ENCODE data around the gene TMUB2.

Gene TMUB2

GRCh38 chr17:44176671-44177501 is 9.9 kb upstream of the TMUB2 start:
- no peak for DNase-seq

GRCh38 chr17:44177640-44178039 is 9.1 kb upstream of the TMUB2 start:
- DNase-seq, result no peak

- DNase-seq, result no peak
These were observed 8.6 kb upstream of the TMUB2 start for GRCh38 chr17:44178133-44178532.

GRCh38 chr17:44183024-44183423 is 3.7 kb upstream of the TMUB2 start:
- no peak for DNase-seq

GRCh38 chr17:44184212-44184810 is 2.5 kb upstream of the TMUB2 start:
- DNase-seq, result no peak

- DNase-seq, result peak; percentile 45
These were observed 543 bp downstream of the TMUB2 start for GRCh38 chr17:44187131-44187899.

- DNase-seq, result no peak
These were observed 2.0 kb downstream of the TMUB2 start for GRCh38 chr17:44188576-44189403.

GRCh38 chr17:44190481-44190880 is 3.7 kb downstream of the TMUB2 start:
- DNase-seq, result no peak

- DNase-seq, result no peak
These were observed 4.6 kb downstream of the TMUB2 start for GRCh38 chr17:44191369-44191768.

GRCh38 chr17:44191941-44192496 is 5.2 kb downstream of the TMUB2 start:
- DNase-seq, result no peak

GRCh38 chr17:44192750-44193149 is 6.0 kb downstream of the TMUB2 start:
- DNase-seq, result no peak

GRCh38 chr17:44193326-44194084 is 6.7 kb downstream of the TMUB2 start:
- DNase-seq, result no peak

GRCh38 chr17:44197107-44197506 is 10.3 kb downstream of the TMUB2 start:
- no peak for DNase-seq

GRCh38 chr17:44197980-44198720 is 11.4 kb downstream of the TMUB2 start:
- peak; percentile 46 for DNase-seq

GRCh38 chr17:44198721-44199552 is 12.2 kb downstream of the TMUB2 start:
- DNase-seq, result peak; percentile 78

- peak; percentile 99 for DNase-seq
These were observed 13.0 kb downstream of the TMUB2 start, which contains the start of gene ATXN7L3 for GRCh38 chr17:44199553-44200477. TSS of gene ATXN7L3 (minus strand) at chr17:44199884. CDS start at chr17:44198070, 1,814 bp downstream.

- no peak for DNase-seq
These were observed 13.8 kb downstream of the TMUB2 start for GRCh38 chr17:44200478-44201155.

- DNase-seq, result no peak
These were observed 16.0 kb downstream of the TMUB2 start for GRCh38 chr17:44202756-44203155.
